Psoas muscle (tissue), 8 donors: ENCODE measurements around the gene MCAT. TPM values are rescaled to one million over a fixed set of nuclear protein-coding genes. Genes with fewer than 3 reads are reported as not detected.

Source experiments
- ATAC-seq, 4 donors: fragments of 200-7000 bp; cut with Tn5 transposase; one replicate each; pipeline ENCODE4 v1.9.1; 2020; ENCODE audit warnings: moderate library complexity in 3 of 4, mild to moderate bottlenecking in 2 of 4
- DNase-seq, 2 donors: peaks; one replicate each; pipeline ENCODE4 v3.0.0-alpha.2; 2020
- H3K27ac ChIP-seq: fragments of 200-600 bp; one replicate; pipeline ENCODE4 v1.8.0; 2022
- H3K27me3 ChIP-seq, 3 donors: fragments of 200-600 bp in 1 of 3; one replicate each; pipeline versions ENCODE4 v1.6.1 to v1.8.0; 2013 to 2022; ENCODE audit warnings: low read length in 2 of 3, mild to moderate bottlenecking in 2 of 3, moderate library complexity in 1 of 3; ENCODE audit not compliant: insufficient read depth in 3 of 3
- H3K36me3 ChIP-seq, 2 donors: fragments of 200-600 bp in 1 of 2; one replicate each; pipeline versions ENCODE4 v1.6.1 to v1.8.0; 2013 to 2022; ENCODE audit warnings: low read depth in 1 of 2, mild to moderate bottlenecking in 1 of 2, moderate library complexity in 1 of 2; ENCODE audit not compliant: insufficient read depth in 1 of 2
- H3K4me1 ChIP-seq: fragments of 200-600 bp; one replicate; pipeline ENCODE4 v1.8.0; 2022
- H3K4me3 ChIP-seq: fragments of 200-600 bp; one replicate; pipeline ENCODE4 v1.8.0; 2022; ENCODE audit warnings: mild to moderate bottlenecking
- H3K9me3 ChIP-seq: fragments of 200-600 bp; one replicate; pipeline ENCODE4 v1.8.0; 2022
- CTCF ChIP-seq: fragments of 200-600 bp; IDR thresholded peaks from one replicate; pipeline ENCODE4 v1.8.0; 2022; ENCODE audit warnings: antibody characterized with exemption
- WGBS, 3 donors: extraction: QIAGEN DNeasy Blood & Tissue Kit; methylation state at CpG; one replicate each; pipeline versions ENCODE4 v1.1.6 to v1.1.7; 2013; 5-methylcytosine and 5-hydroxymethylcytosine counted together
- intact Hi-C, 2 donors: fragments of 100-400 bp; cut with DNase I; formaldehyde crosslinking; loops; one replicate each; pipeline versions ENCODE4 v1.11.0 to v1.14.2; 2022
- long read RNA-seq, 2 donors: library from polyadenylated mRNA; unstranded; transcript quantifications; one replicate each; pipeline ENCODE4 v2.0.0, GENCODE V29; 2021
- polyA plus RNA-seq, 3 donors: library from polyadenylated mRNA; stranded (reverse); fragments of 200-250 nt; gene quantifications; one replicate each; pipeline ENCODE4 v1.2.3, GENCODE V29; 2013
- total RNA-seq, 4 donors: library from RNA; stranded (reverse); fragmentation: NEBNext Ultra II Directional in 2 of 4; extraction: Animal tissue kit (Norgen Biotek cat#: 25700) in 2 of 4; gene quantifications; one replicate each; pipeline versions ENCODE4 v1.2.1 to v1.2.4, GENCODE V29; 2021 to 2023
- donor health status: healthy with polysubstance abuse.
- donor health status: DM: no; HTN: no; CAD: no; lungs with moderate emphysema.
- donor health status: Bipolar disorder and iron deficiency.
- donor health status: healthy.
- donor health status: DM: yes; HTN: yes; CAD: no.
- donor health status: DM: no; HTN: no; CAD: no.
- donor health status: DM: no; HTN: no; CAD: no.
- donor health status: DM: yes; HTN: yes; CAD: no.

MCAT gene
- total RNA-seq (10 to 100 TPM; 14.8 to 21.7 (median 16.9) TPM), polyA plus RNA-seq (10 to 100 TPM; 21.9 to 33.4 (median 23.4) TPM)
- long read RNA-seq, donor 1, transcript MCAT-201 (4 exons, 2,056 nt): major isoform, 5 of 8 reads
- long read RNA-seq, donor 1, partial matches to known transcripts: 0 of 8 reads
- long read RNA-seq, donor 1, other reads (novel, unspliced or antisense): 0 of 8 reads
- long read RNA-seq, donor 2, transcript MCAT-201 (4 exons, 2,056 nt): minor isoform, 13 of 35 reads
- long read RNA-seq, donor 2, transcript MCAT-202 (3 exons, 1,134 nt): major isoform, 16 of 35 reads
- long read RNA-seq, donor 2, partial matches to known transcripts: 0 of 35 reads
- long read RNA-seq, donor 2, other reads (novel, unspliced or antisense): 6 of 35 reads

- intact Hi-C loops: no loop called here
- Histone ChIP-seq H3K27me3 (no peaks in the 10 kb centered on the region), H3K4me1 (peaks cover 10% of the 10 kb centered on the region), H3K4me3 (peak within 1 kb of the TSS; percentile 98), H3K9me3 (no peaks in the 10 kb centered on the region), H3K27ac (peak within 1 kb of the TSS; percentile 76), H3K36me3 (peaks cover 0 to 35% of the 10 kb centered on the region in 2 donors)
- TF ChIP-seq CTCF: no peak
- peak; percentile 90 to 93 for DNase-seq
- peak; percentile 95 to 98 (median 96) for ATAC-seq
- 0 to 1% (median 0%) methylated on average over 69 to 83 of the region's 83 CpGs for WGBS, 3 donors
These were observed at the start of gene MCAT for GRCh38 chr22:43142880-43143562. Gene MCAT (minus strand): TSS chr22:43143398. CDS start chr22:43143348, 50 bp downstream.

- H3K9me3 ChIP-seq: no peaks in the 10 kb centered on the region
- intact Hi-C loops: no loop called here
- no peak for ATAC-seq
- DNase-seq: no peak
- no peak overlapping the region for H3K27ac ChIP-seq
- H3K27me3 ChIP-seq: peaks cover 0 to 26% (median 0%) of the 10 kb centered on the region in 3 donors
- H3K4me3 ChIP-seq: no peak overlapping the region
- no peaks in the 10 kb centered on the region for H3K4me1 ChIP-seq
- H3K36me3 ChIP-seq: no peaks in the 10 kb centered on the region
- no peak for TF ChIP-seq CTCF
These were observed 48.6 kb upstream of the MCAT start for GRCh38 chr22:43191831-43192230.

- no peaks in the 10 kb centered on the region for H3K36me3 ChIP-seq
- peaks cover 5% of the 10 kb centered on the region for H3K4me1 ChIP-seq
- WGBS, 3 donors: 84 to 93% (median 93%) methylated on average over 5 of the region's 5 CpGs
- H3K27ac ChIP-seq: no peak overlapping the region
- TF ChIP-seq CTCF: no peak
- H3K27me3 ChIP-seq: peaks cover 0 to 7% (median 0%) of the 10 kb centered on the region in 3 donors
- intact Hi-C loops: no loop called here
- ATAC-seq (no peak), DNase-seq (peak in 1 of 2 donors; percentile 9)
- H3K4me3 ChIP-seq: no peak overlapping the region
- no peaks in the 10 kb centered on the region for H3K9me3 ChIP-seq
These were observed 45.8 kb upstream of the MCAT start for GRCh38 chr22:43188829-43189545.

- peak; percentile 63 for TF ChIP-seq CTCF
- 4 to 10% (median 6%) methylated on average over 30 to 57 of the region's 86 CpGs for WGBS, 3 donors
- H3K36me3 ChIP-seq: peaks cover 0 to 5% of the 10 kb centered on the region in 2 donors
- peak; percentile 91 to 96 (median 96) for ATAC-seq
- peaks cover 0 to 7% (median 0%) of the 10 kb centered on the region in 3 donors for H3K27me3 ChIP-seq
- H3K4me1 ChIP-seq: peaks cover 5% of the 10 kb centered on the region
- peak overlapping the region; percentile 63 for H3K4me3 ChIP-seq
- DNase-seq: peak; percentile 97 to 99
- no peaks in the 10 kb centered on the region for H3K9me3 ChIP-seq
- intact Hi-C loops: no loop called here
- H3K27ac ChIP-seq: peak overlapping the region; percentile 90
These were observed 44.2 kb upstream of the MCAT start for GRCh38 chr22:43187171-43188099.
